SU-DHL-6 (cell line): ENCODE data around the gene BRD2.
"Not testable (repeated sequence)": the region's sequence is repeated elsewhere in the genome, so short reads cannot be mapped to it uniquely, and the experiment has no call there.

Experiments
- H2AFZ ChIP-seq: fragments of 200-600 bp; sonication (generic); 2 replicates; pipeline ENCODE4 v1.6.1; 2014; ENCODE audit warnings: low read depth, mild to moderate bottlenecking, moderate library complexity, mixed read lengths, antibody characterized with exemption, low read length; ENCODE audit not compliant: severe bottlenecking
- H3F3A ChIP-seq: fragments of 200-600 bp; shearing (Covaris generic); 2 replicates; pipeline ENCODE4 v1.6.0; 2016; ENCODE audit warnings: antibody characterized with exemption, mild to moderate bottlenecking; ENCODE audit not compliant: insufficient read depth
- H3K27ac ChIP-seq: fragments of 200-600 bp; sonication (generic); 2 replicates; pipeline ENCODE4 v1.5.1; 2016; ENCODE audit warnings: low read depth, mild to moderate bottlenecking, low read length, moderate library complexity, mixed read lengths
- H3K27me3 ChIP-seq: fragments of 200-600 bp; sonication (generic), shearing (Covaris generic); 2 replicates; pipeline ENCODE4 v1.6.0; 2014; ENCODE audit warnings: mild to moderate bottlenecking, low read length
- H3K36me3 ChIP-seq: fragments of 200-600 bp; sonication (generic); 2 replicates; pipeline ENCODE4 v1.6.1; 2014; ENCODE audit warnings: mild to moderate bottlenecking, low read length, mixed read lengths
- H3K4me2 ChIP-seq: fragments of 300-600, 200-600 bp; shearing (Covaris generic), sonication (generic); 2 replicates; pipeline ENCODE4 v1.6.0; 2014; ENCODE audit warnings: low read length, low read depth, mild to moderate bottlenecking; ENCODE audit not compliant: poor library complexity, severe bottlenecking
- H3K4me3 ChIP-seq: fragments of 200-600 bp; sonication (generic); 2 replicates; pipeline ENCODE4 v1.5.1; 2014; ENCODE audit warnings: antibody characterized with exemption, low read length, mild to moderate bottlenecking, mixed read lengths; ENCODE audit not compliant: insufficient read depth, poor library complexity, severe bottlenecking
- H3K79me2 ChIP-seq: fragments of 200-600 bp; sonication (generic); 2 replicates; pipeline ENCODE4 v1.6.1; 2014; ENCODE audit warnings: mild to moderate bottlenecking, low read length, moderate library complexity; ENCODE audit not compliant: insufficient read depth
- H3K9ac ChIP-seq: fragments of 200-600 bp; sonication (generic); 2 replicates; pipeline ENCODE4 v1.7.0; 2014; ENCODE audit warnings: mild to moderate bottlenecking, low read length
- H3K9me2 ChIP-seq: fragments of 200-600 bp; sonication (generic); replicated peaks from 2 replicates; pipeline ENCODE4 v1.6.1; 2014; ENCODE audit warnings: low read length; ENCODE audit not compliant: insufficient read depth
- H3K9me3 ChIP-seq: fragments of 200-600 bp; sonication (generic); 2 replicates; pipeline ENCODE4 v1.6.1; 2014; ENCODE audit warnings: low read length, mixed read lengths; ENCODE audit not compliant: insufficient read depth
- H4K20me1 ChIP-seq: fragments of 200-600 bp; sonication (generic); 2 replicates; pipeline ENCODE4 v1.6.1; 2014; ENCODE audit warnings: low read depth, mild to moderate bottlenecking, antibody characterized with exemption, low read length, moderate library complexity, mixed read lengths
- EZH2phosphoT487 ChIP-seq: fragments of 200-600 bp; sonication (generic), shearing (Covaris generic); conservative IDR thresholded peaks from 2 replicates; pipeline ENCODE4 v1.6.1; 2018; ENCODE audit warnings: mild to moderate bottlenecking, antibody characterized with exemption, low read length, moderate library complexity, mixed read lengths
- TF ChIP-seq, protein P1 (sequence below): fragments of 200-600 bp; sonication (generic); IDR thresholded peaks from one replicate; pipeline ENCODE4 v1.5.1; 2017; ENCODE audit warnings: antibody characterized with exemption, mild to moderate bottlenecking, low read length, moderate library complexity; ENCODE audit not compliant: insufficient read depth, poor library complexity, severe bottlenecking

Gene BRD2

DNA sequence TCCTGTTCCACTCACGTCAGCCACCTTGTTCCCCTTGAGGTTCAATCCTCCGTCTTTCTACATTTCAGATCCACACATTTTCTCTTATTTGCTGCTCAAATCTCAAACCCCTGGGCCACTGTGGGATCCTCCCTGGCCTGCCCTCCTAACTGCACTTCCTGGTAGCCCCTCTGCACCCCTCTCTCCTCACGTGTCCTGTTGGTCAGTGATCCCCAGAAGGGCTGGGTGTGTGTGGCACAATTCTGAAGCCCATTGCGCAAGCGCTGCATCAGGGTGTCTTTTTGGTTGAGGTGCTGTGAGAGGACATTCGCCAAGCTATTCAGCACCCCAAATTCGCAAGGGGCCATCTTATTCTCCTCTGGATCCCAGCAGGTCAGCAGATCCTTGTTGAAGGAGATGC lies 29.9 kb upstream of the BRD2 start:
- Histone ChIP-seq H3K36me3 (peaks cover 31% of the 10 kb centered on the region), H3K27ac (peak overlapping the region; percentile 97), H3K9ac (peak overlapping the region; percentile 5; the same call in 1 of the 2 replicates), H3F3A (peaks cover 75% of the 10 kb centered on the region), H4K20me1 (no peaks in the 10 kb centered on the region), H3K9me3 (no peaks in the 10 kb centered on the region), H3K4me3 (no peak overlapping the region), H3K27me3 (no peaks in the 10 kb centered on the region), H3K9me2 (no peaks in the 10 kb centered on the region), H3K4me2 (peak overlapping the region; percentile 72), H2AFZ (no peak overlapping the region), H3K79me2 (peaks cover 44% of the 10 kb centered on the region)
- TF ChIP-seq EZH2phosphoT487: no peak
- TF ChIP-seq, protein P1, sequence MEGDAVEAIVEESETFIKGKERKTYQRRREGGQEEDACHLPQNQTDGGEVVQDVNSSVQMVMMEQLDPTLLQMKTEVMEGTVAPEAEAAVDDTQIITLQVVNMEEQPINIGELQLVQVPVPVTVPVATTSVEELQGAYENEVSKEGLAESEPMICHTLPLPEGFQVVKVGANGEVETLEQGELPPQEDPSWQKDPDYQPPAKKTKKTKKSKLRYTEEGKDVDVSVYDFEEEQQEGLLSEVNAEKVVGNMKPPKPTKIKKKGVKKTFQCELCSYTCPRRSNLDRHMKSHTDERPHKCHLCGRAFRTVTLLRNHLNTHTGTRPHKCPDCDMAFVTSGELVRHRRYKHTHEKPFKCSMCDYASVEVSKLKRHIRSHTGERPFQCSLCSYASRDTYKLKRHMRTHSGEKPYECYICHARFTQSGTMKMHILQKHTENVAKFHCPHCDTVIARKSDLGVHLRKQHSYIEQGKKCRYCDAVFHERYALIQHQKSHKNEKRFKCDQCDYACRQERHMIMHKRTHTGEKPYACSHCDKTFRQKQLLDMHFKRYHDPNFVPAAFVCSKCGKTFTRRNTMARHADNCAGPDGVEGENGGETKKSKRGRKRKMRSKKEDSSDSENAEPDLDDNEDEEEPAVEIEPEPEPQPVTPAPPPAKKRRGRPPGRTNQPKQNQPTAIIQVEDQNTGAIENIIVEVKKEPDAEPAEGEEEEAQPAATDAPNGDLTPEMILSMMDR: no peak

DNA sequence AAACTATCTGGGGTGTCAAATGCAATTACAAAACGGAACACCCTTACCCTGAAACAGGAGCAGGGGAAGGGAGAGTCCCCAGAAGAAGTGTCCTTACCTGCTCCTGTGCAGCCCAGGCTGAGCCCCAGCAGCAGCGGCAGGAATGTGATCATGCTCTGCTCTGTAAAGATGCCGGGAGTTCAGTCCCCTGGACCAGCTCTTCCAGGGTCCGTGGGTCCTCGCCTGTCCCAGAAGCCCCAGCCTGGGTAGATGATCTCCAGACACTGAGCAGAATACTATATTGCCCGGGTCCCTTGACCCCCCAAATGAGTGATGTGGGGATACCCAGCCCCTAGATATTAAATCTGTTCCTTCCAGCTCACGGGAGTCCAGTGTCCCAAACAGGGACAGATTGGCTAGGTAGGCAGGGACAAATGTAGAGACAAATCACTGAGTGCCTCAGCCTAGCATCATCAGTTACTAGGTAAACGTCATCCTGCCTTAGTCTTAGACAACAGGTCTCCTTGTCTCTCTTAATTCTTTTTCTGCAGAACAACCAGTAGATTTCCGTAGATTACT lies 27.7 kb upstream of the BRD2 start, which contains the start of gene HLA-DMB:
Gene HLA-DMB, minus strand, starts transcription at position 373 of the 558 bp plus-strand sequence. Its CDS starts 221 bp downstream, at position 152.
- Histone ChIP-seq H3K4me3 (peak within 1 kb of the TSS; percentile 74), H3K27ac (peak within 1 kb of the TSS; percentile 97), H3K9me3 (no peaks in the 10 kb centered on the region), H3K9ac (peak within 1 kb of the TSS; percentile 82), H3K4me2 (peak within 1 kb of the TSS; percentile 72), H3F3A (peaks cover 75% of the 10 kb centered on the region), H3K9me2 (no peaks in the 10 kb centered on the region), H3K36me3 (peaks cover 27% of the 10 kb centered on the region), H2AFZ (no peak within 1 kb of the TSS), H4K20me1 (no peaks in the 10 kb centered on the region), H3K27me3 (no peaks in the 10 kb centered on the region), H3K79me2 (peaks cover 44% of the 10 kb centered on the region)
- TF ChIP-seq, protein P1: no peak
- TF ChIP-seq EZH2phosphoT487: no peak

DNA sequence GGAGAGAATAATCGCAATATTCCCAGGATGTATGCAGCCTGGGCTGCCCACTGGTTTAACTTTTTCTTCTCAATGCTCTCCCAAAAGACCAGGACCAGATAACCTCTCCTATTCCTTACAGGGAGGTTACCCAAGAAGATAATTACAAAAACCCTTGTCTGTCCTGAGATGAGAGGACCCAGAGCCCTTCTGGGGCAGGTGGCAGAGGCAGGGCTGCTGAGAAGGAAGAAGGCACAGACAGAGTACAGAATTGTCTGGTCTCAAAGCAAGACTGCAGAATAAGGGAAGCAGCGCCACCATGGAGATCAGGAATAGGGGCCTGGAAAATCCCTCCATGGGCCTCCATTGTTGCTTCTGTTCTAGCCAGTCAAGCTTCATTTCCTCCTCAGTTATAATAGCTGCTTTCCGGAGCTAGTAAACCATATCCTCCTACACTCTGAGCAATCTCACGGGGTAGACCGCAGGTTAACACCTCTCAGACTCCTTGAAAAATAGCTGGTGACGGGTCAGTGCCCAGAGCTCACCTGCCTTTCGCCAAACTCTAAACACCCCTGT lies 27.1 kb upstream of the BRD2 start:
- TF ChIP-seq, protein P1: no peak
- TF ChIP-seq EZH2phosphoT487: no peak
- Histone ChIP-seq H3K9me3 (no peaks in the 10 kb centered on the region), H3K4me2 (peak overlapping the region; percentile 72), H3K9ac (peak overlapping the region; percentile 82), H3K27me3 (no peaks in the 10 kb centered on the region), H3K9me2 (no peaks in the 10 kb centered on the region), H3K27ac (peak overlapping the region; percentile 97), H3K79me2 (peaks cover 44% of the 10 kb centered on the region), H3K4me3 (peak overlapping the region; percentile 74), H3K36me3 (peaks cover 26% of the 10 kb centered on the region), H2AFZ (no peak overlapping the region), H3F3A (peaks cover 80% of the 10 kb centered on the region), H4K20me1 (no peaks in the 10 kb centered on the region)

DNA sequence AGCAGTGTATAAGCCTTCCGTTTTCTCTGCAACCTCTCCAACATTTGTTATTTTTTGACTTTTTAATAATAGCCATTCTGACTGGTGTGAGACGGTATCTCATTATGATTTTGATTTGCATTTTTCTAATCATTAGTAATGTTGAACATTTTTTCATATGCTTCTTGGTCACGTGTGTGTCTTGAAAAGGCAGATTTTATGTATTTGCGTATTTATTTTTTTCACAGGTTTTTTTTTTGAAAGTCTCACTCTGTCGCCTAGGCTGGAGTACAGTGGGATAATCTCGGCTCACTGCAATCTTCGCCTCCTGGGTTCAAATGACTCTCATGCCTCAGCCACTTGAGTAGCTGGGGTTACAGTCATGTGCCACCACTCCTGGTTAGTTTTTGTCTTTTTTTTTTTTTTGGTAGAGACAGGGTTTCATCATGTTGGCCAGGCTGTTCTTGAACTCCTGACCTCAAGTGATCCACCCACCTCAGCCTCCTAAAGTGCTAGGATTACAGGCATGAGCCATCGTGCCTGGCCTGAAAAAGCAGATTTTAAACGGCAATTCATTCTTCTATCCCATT lies 25.8 kb upstream of the BRD2 start:
- Histone ChIP-seq H3K27ac (peak overlapping the region; percentile 97), H3K4me3 (peak overlapping the region; percentile 46), H3F3A (peaks cover 80% of the 10 kb centered on the region), H3K4me2 (peak overlapping the region; percentile 72), H3K79me2 (peaks cover 44% of the 10 kb centered on the region), H3K36me3 (peaks cover 17% of the 10 kb centered on the region), H3K9ac (peak overlapping the region; percentile 63)
- H3K9me3 ChIP-seq, H3K27me3 ChIP-seq, H2AFZ ChIP-seq, H3K9me2 ChIP-seq, H4K20me1 ChIP-seq: not testable (repeated sequence)
